Mesendoderm (in vitro differentiated cells): ENCODE measurements around the gene CYP2D6.
A peak's percentile ranks its signal among the peaks of the same experiment; 100 is the strongest.
"Not testable (repeated sequence)": the region's sequence is repeated elsewhere in the genome, so short reads cannot be mapped to it uniquely, and the experiment has no call there.

Experiments used
- DNase-seq: peaks from one replicate; pipeline ENCODE4 v3.0.0; 2013
- H2AK5ac ChIP-seq: 2 replicates; pipeline ENCODE4 v1.6.1; 2013; ENCODE audit warnings: low read length, inconsistent platforms
- H2BK120ac ChIP-seq: 2 replicates; pipeline ENCODE4 v1.6.1; 2013; ENCODE audit warnings: low read depth, mild to moderate bottlenecking, low read length, moderate library complexity, mixed read lengths
- H2BK15ac ChIP-seq: replicated peaks from 2 replicates; pipeline ENCODE4 v1.6.1; 2013; ENCODE audit warnings: low read depth, mild to moderate bottlenecking, moderate library complexity
- H2BK5ac ChIP-seq: 2 replicates; pipeline ENCODE4 v1.6.1; 2013; ENCODE audit warnings: low read length, inconsistent platforms
- H3K18ac ChIP-seq: 2 replicates; pipeline ENCODE4 v1.6.1; 2013; ENCODE audit warnings: mild to moderate bottlenecking, low read length, mixed read lengths
- H3K23ac ChIP-seq: one replicate; pipeline ENCODE4 v1.6.1; 2013; ENCODE audit warnings: low read length
- H3K27ac ChIP-seq: 2 replicates; pipeline ENCODE4 v1.5.1; 2013; ENCODE audit warnings: low read depth, mild to moderate bottlenecking, inconsistent platforms, low read length, moderate library complexity
- H3K27me3 ChIP-seq: 2 replicates; pipeline ENCODE4 v1.6.1; 2013; ENCODE audit warnings: low read length, control low read depth, mild to moderate bottlenecking, inconsistent platforms; ENCODE audit not compliant: insufficient read depth, poor library complexity
- H3K36me3 ChIP-seq: 2 replicates; pipeline ENCODE4 v1.6.1; 2013; ENCODE audit warnings: low read length, inconsistent platforms; ENCODE audit not compliant: control insufficient read depth, insufficient read depth
- H3K4ac ChIP-seq: one replicate; pipeline ENCODE4 v1.6.1; 2013; ENCODE audit warnings: low read depth, mild to moderate bottlenecking, low read length, moderate library complexity
- H3K4me1 ChIP-seq: 2 replicates; pipeline ENCODE4 v1.6.1; 2013; ENCODE audit warnings: low read depth, low read length, inconsistent platforms; ENCODE audit not compliant: control insufficient read depth
- H3K4me2 ChIP-seq: 2 replicates; pipeline ENCODE4 v1.6.1; 2013; ENCODE audit warnings: low read length
- H3K4me3 ChIP-seq: 2 replicates; pipeline ENCODE4 v1.5.1; 2013; ENCODE audit warnings: mild to moderate bottlenecking, low read length
- H3K56ac ChIP-seq: one replicate; pipeline ENCODE4 v1.6.1; 2013; ENCODE audit warnings: low read length
- H3K79me1 ChIP-seq: 2 replicates; pipeline ENCODE4 v1.6.1; 2013; ENCODE audit warnings: low read length, inconsistent platforms
- H3K79me2 ChIP-seq: 2 replicates; pipeline ENCODE4 v1.6.1; 2013; ENCODE audit warnings: mild to moderate bottlenecking, low read length; ENCODE audit not compliant: control insufficient read depth, insufficient read depth
- H3K9ac ChIP-seq: 2 replicates; pipeline ENCODE4 v1.6.1; 2013; ENCODE audit warnings: low read length, inconsistent platforms
- H4K5ac ChIP-seq: one replicate; pipeline ENCODE4 v1.6.1; 2013; ENCODE audit warnings: low read length
- H4K8ac ChIP-seq: one replicate; pipeline ENCODE4 v1.6.1; 2013; ENCODE audit warnings: low read depth, mild to moderate bottlenecking, control low read depth, low read length, moderate library complexity
- WGBS: extraction: QIAGEN DNeasy Blood & Tissue Kit; methylation state at CpG from one replicate; pipeline ENCODE4 v1.1.7; 2013; ENCODE audit warnings: low lambda C conversion rate, missing lambda C conversion rate; ENCODE audit not compliant: insufficient coverage; ENCODE audit errors: extremely low coverage; 5-methylcytosine and 5-hydroxymethylcytosine counted together

The CYP2D6 gene

GRCh38 chr22:42150727-42151590, 20.3 kb upstream of the CYP2D6 start:
- H3K4me2 ChIP-seq: no peak overlapping the region
- H3K79me2 ChIP-seq: no peaks in the 10 kb centered on the region
- WGBS: no CpG with 5 or more reads among the region's 27 CpGs
- H2BK120ac ChIP-seq: no peak overlapping the region
- no peak for DNase-seq
- no peak overlapping the region for H3K4ac ChIP-seq
- H3K4me3 ChIP-seq: no peak overlapping the region
- no peaks in the 10 kb centered on the region for H3K4me1 ChIP-seq
- no peak overlapping the region for H3K56ac ChIP-seq
- H2AK5ac ChIP-seq: no peak overlapping the region
- no peaks in the 10 kb centered on the region for H3K27me3 ChIP-seq
- peaks cover 4% of the 10 kb centered on the region for H3K36me3 ChIP-seq
- no peak overlapping the region for H3K23ac ChIP-seq
- no peak overlapping the region for H2BK5ac ChIP-seq
- no peak overlapping the region for H2BK15ac ChIP-seq
- no peak overlapping the region for H3K9ac ChIP-seq
- H3K27ac ChIP-seq: no peak overlapping the region
- no peaks in the 10 kb centered on the region for H3K79me1 ChIP-seq
- no peak overlapping the region for H4K5ac ChIP-seq
- H4K8ac ChIP-seq: no peak overlapping the region
- no peak overlapping the region for H3K18ac ChIP-seq

GRCh38 chr22:42149798-42150197, 19.2 kb upstream of the CYP2D6 start:
- H3K4me2 ChIP-seq, H3K27ac ChIP-seq, H3K4ac ChIP-seq, H2BK5ac ChIP-seq, H3K23ac ChIP-seq, H3K36me3 ChIP-seq, H3K79me1 ChIP-seq, H4K5ac ChIP-seq, H2BK15ac ChIP-seq, H2BK120ac ChIP-seq, H3K18ac ChIP-seq, H3K9ac ChIP-seq, H2AK5ac ChIP-seq, DNase-seq, H3K79me2 ChIP-seq, H3K56ac ChIP-seq, H3K27me3 ChIP-seq, H4K8ac ChIP-seq, H3K4me1 ChIP-seq, H3K4me3 ChIP-seq: not testable (repeated sequence)
- WGBS: no CpG with 5 or more reads among the region's 16 CpGs

- no CpG with 5 or more reads among the region's 6 CpGs for WGBS
- Histone ChIP-seq H3K36me3 (peaks cover 2% of the 10 kb centered on the region), H3K56ac (no peak overlapping the region), H3K9ac (no peak overlapping the region), H3K79me1 (no peaks in the 10 kb centered on the region), H2BK15ac (no peak overlapping the region), H3K27ac (no peak overlapping the region), H4K8ac (no peak overlapping the region), H3K18ac (no peak overlapping the region), H3K23ac (no peak overlapping the region), H3K4ac (no peak overlapping the region), H2BK120ac (no peak overlapping the region), H3K27me3 (no peaks in the 10 kb centered on the region), H4K5ac (no peak overlapping the region), H2AK5ac (no peak overlapping the region), H3K4me2 (no peak overlapping the region), H2BK5ac (no peak overlapping the region), H3K4me3 (no peak overlapping the region), H3K79me2 (no peaks in the 10 kb centered on the region), H3K4me1 (no peaks in the 10 kb centered on the region)
- peak; percentile 8 for DNase-seq
Observed at GRCh38 chr22:42145175-42145574, 14.6 kb upstream of the CYP2D6 start.

- WGBS: no CpG with 5 or more reads among the region's 20 CpGs
- H4K5ac ChIP-seq, H3K36me3 ChIP-seq, H3K4ac ChIP-seq, H2BK5ac ChIP-seq, H3K18ac ChIP-seq, H2BK15ac ChIP-seq, H3K79me1 ChIP-seq, H2AK5ac ChIP-seq, H3K4me3 ChIP-seq, H4K8ac ChIP-seq, H3K4me2 ChIP-seq, H3K56ac ChIP-seq, H2BK120ac ChIP-seq, H3K23ac ChIP-seq, H3K4me1 ChIP-seq, H3K9ac ChIP-seq, H3K27ac ChIP-seq, H3K27me3 ChIP-seq, H3K79me2 ChIP-seq, DNase-seq: not testable (repeated sequence)
Observed at GRCh38 chr22:42143859-42144822, 13.5 kb upstream of the CYP2D6 start.

- Histone ChIP-seq H3K18ac (no peak overlapping the region), H3K79me1 (no peaks in the 10 kb centered on the region), H4K8ac (no peak overlapping the region), H3K4me2 (no peak overlapping the region), H3K36me3 (no peaks in the 10 kb centered on the region), H3K23ac (no peak overlapping the region), H3K4me1 (no peaks in the 10 kb centered on the region), H3K27ac (no peak overlapping the region), H3K9ac (no peak overlapping the region), H2AK5ac (no peak overlapping the region), H2BK5ac (no peak overlapping the region), H3K4ac (no peak overlapping the region), H3K56ac (no peak overlapping the region), H2BK15ac (no peak overlapping the region), H3K4me3 (no peak overlapping the region), H4K5ac (no peak overlapping the region), H3K27me3 (no peaks in the 10 kb centered on the region), H2BK120ac (no peak overlapping the region), H3K79me2 (no peaks in the 10 kb centered on the region)
- no CpG with 5 or more reads among the region's 54 CpGs for WGBS
- DNase-seq: no peak
Observed at GRCh38 chr22:42142771-42143461, 12.3 kb upstream of the CYP2D6 start.
